SK-N-SH treated with all-trans-retinoic acid at 6 μM for 48 hours (cell line): ENCODE results near the gene ADGRG4.

Experiments used
- CREB5 ChIP-seq: fragments of 250-450 bp; sonication (Bioruptor Pico); IDR thresholded peaks from 2 replicates; pipeline ENCODE4 v1.5.1; 2020; ENCODE audit warnings: low read depth, mild to moderate bottlenecking, moderate library complexity
- PATZ1 ChIP-seq: fragments of 250-450 bp; sonication (Bioruptor Pico); IDR thresholded peaks from 2 replicates; pipeline ENCODE4 v1.8.0; 2020; ENCODE audit warnings: mild to moderate bottlenecking, moderate library complexity, borderline replicate concordance

- no peak for TF ChIP-seq PATZ1 (CRISPR knock-in tag)
- no peak for TF ChIP-seq CREB5
Observed at GRCh38 chrX:136295380-136295779, 5.4 kb upstream of the ADGRG4 start.
